Stimulated activated CD8-positive, alpha-beta memory T cell treated with anti-CD3 and anti-CD28 coated beads, Interleukin-15, amount 100 ng/mL, for 4 hours (primary cell): ENCODE results near the gene SNX32.
A peak's percentile ranks its signal among the peaks of the same experiment; 100 is the strongest.

ENCODE experiments used
- DNase-seq, 2 donors: peaks; one replicate each; pipeline ENCODE4 v3.0.0-alpha.2; 2020; ENCODE audit warnings: low read depth in 2 of 2

Gene SNX32

DNA sequence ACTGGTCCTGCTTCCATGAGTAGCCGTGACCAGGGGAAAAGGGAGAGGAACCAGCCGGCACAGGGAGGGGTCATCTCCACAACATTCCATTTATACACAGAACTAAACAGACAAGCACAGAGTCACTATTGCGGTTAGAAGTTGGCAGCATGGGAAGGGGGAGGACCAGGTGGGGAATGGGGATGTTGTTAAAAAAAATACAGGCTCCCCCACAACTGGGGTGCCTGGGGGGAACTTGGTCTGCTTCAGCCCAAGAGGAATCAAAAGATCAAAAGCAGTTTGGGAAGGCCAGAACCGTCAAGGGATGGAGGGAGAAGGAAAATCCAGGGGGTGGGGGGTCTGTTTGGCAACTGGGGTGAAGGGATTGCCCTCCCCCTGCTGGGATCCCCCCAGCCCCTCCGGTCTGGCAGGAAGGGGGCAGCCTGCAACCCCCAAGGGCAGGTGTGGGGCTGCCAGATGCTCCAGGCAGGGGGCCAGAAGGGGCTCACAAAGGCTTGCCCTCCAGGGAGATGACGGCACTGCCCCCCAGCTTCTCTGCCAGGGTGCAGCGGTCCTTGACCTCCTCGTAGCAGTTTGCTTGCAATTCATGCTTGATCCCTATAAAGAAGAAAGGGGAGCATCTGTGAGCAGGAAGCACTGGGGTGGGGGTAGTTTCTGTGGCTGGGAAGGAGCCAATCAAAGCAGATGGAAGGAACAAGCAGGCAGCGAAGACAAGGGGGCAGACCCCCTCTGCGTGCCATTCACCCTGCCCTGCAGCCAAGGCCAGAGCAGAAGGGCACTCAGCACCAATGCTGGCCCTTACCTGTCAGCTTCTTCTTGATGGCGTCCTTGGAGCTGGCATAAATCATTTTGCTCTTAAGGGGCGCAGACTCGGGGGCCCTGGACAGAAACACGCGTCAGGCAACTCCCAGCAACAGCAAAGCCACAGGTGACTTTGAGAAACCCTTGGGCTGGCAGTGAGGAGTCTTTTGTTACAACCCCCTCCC, 21.4 kb downstream of the SNX32 start:
- DNase-seq, result no peak

DNA sequence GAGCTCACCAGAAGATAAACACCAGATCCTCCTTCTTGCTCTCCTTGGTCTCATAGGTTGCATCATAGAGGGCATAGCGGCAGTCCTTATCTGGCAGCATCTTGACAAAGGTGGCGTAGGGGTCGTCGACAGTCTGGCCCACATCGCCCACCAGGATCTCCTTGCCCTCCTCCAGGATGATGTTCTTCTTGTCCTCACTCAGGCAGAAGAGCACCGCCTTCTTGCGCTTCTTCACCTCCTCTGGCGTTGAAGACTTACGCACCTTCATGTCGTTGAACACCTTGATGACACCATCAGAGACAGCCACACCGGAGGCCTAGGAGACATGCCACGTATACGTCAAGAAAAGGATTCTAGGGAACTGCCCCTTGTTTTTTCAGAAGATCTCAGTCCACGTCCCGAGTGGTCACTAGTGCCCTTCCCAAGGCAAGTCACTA, 22.2 kb downstream of the SNX32 start:
- DNase-seq, result no peak

DNA sequence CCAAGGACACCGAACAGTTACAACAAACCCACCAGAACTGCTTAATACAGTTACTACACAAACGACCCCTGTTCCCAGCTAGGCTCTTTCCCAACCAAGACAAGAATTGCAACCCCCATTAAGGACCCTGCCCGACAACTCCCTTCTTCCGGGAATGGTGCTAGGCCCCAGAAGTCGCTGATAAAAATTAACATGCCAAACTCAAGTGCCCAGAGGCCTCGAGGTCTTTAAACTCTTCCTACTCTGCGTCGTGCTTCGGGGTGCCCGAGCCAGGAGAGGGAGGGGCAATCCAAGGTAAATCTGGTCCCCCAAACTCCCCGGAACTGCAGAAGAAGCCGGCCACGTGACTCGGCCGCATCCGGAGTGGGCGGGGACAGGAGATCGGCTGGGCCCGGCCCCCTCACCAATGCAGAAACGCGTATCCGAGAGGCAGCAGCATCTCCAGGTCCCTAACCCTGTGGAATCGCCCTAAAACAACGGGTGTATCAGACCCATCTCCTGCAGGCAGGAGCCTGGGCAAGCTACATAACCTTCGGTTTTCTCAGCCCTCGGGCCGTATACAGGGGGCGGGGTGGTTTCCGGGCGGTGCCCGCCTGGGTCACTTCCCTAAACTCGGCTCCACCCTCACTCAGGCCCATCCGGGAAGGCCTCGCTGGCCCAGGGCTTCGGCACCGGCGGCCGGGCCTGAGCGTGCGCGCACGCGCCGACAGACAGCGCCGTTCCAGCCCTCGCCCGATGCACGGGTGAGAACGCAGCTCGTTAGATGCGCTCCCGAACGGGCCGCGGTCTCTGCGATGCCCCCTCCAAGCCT, 23.1 kb downstream of the SNX32 start:
- peak; percentile 70 to 73 for DNase-seq

DNA sequence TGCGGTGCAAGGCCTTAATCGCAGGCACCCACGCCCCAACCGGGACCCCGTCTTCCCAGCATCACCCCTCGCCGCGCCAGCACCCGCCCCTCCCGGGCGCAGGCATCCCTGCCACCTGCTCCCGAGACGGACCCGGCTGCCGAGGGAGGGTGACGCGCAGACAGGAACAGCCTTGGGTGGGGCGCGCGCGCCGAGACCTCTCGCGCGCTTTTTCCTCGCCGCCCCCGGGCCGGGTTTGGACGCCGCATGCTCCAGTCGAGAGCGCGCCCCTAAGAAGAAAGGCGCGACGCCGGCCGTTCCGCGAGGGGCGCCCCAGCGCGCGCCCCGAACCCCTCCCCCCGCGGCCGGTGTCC, 23.7 kb downstream of the SNX32 start:
- DNase-seq, result peak in 1 of 2 donors; percentile 55

DNA sequence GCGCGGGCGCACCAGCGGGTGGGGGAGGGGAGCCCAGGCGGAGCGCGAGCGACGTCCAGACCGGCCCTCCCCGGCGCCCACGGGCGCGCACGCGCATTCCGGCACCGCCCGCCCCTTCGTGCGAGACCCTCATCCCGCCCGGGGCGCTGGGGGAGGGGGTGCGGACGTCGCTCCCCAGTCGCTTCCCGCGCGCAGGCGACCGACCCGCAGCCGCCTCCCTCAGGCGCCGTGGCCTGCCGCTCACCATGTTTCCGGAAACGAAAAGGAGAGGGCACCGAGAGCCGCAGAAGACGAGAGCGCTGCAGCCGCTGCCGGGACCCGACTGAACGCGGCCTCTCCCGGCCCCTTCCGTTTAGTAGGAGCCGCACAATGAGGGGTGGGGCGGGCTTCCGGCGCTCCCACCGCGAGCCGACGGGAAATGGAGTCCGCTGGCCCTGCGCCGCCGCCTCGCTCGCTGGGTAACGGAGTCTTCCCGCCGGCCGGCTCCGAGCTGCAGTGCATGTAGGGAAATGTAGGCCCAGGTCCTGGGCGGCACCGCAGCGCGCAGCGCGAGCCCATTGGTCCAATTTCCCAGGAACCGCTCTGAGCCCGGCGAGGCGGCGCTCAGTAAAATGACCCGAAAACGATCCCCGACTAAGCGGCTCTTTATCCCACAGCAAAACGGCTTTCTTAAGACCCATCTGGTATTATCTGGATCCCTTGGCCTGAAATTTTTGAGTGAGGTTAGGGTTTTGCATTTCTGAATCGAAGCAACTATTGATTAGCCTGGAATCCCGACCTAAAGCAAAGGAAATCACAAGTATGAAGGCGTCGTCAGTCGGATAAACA, 24.3 kb downstream of the SNX32 start, which contains the start of gene CFL1:
Gene CFL1 (minus strand): TSS at position 328 of the 828 bp plus-strand sequence. CDS start 81 bp downstream, at position 247.
- DNase-seq, result peak; percentile 90 to 95

DNA sequence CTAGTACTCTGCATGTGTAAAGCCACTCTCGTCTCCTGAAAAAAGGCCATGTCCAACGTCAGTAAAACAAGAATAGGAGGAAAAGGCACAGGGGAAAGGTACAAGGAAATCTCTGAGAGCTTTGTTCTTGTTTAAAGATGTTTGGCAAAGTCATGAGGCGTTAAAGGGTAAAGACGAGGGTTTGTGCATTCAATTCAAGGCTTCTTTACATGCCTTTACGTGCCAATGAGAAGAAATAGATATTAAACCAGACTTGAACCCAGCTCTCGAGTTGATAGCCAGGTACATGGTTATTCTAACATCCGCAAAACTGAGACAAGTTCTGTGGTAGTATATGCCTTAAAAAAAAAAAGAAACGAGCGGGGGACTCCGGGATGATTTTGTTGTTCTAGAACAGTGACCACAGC, 24.9 kb downstream of the SNX32 start:
- no peak for DNase-seq

DNA sequence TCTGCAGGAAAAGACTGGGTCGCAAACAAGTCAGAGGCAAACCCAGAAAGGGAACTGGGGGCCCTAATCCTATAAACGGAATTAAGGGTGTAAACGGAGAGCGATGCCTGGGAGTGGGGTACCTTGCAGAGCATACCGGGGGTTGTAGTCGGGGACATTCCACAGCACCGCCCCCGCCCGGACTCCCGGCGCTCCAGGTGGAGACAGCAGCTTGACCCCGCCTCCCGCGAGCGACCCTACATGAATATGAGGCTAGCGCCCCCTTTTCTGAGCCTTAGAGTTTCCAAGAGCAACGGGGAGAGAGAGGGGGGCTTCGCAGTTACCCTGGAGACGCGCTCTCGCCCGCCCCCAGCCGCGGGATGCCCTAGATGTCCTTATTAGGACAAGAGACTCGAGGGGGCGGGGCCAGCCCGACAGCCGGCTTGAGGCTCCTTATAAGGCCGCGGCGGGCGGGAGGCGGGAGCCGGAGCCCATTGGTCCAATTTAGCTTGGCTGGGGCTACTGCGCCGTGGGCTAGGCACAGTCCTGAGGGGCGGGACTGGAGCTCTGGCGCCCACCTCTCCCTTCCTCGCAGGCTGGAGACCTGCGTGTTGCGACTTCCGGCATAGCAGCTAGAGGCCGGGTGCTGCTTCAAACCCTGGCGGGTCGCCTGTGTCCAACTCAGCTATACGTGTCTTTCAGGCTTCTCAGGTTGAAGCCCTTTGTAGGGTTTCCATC, 25.5 kb downstream of the SNX32 start:
- peak; percentile 95 to 97 for DNase-seq

DNA sequence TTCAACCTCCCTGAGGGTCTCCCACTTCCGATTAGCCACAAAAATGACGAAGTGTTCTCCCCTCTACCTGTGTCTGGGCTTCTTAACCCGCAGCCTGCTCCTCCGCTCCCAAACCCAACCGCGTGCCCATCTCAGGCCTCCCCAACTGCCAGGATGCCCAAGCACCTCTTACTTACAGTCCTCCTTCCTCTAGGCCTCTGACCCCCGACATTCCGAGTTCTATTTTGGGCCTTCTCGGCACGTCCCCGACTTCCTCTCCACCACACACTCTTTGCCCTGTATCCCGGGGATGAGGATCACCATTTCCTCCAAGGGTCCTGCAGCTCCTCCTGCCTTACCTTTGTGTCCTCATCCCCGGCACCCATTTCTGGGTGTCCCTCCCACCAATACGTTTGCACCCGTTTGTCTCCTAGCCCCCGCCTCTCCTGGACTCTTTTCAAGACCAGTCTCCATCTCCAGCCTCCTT, 26.1 kb downstream of the SNX32 start:
- DNase-seq, result no peak

DNA sequence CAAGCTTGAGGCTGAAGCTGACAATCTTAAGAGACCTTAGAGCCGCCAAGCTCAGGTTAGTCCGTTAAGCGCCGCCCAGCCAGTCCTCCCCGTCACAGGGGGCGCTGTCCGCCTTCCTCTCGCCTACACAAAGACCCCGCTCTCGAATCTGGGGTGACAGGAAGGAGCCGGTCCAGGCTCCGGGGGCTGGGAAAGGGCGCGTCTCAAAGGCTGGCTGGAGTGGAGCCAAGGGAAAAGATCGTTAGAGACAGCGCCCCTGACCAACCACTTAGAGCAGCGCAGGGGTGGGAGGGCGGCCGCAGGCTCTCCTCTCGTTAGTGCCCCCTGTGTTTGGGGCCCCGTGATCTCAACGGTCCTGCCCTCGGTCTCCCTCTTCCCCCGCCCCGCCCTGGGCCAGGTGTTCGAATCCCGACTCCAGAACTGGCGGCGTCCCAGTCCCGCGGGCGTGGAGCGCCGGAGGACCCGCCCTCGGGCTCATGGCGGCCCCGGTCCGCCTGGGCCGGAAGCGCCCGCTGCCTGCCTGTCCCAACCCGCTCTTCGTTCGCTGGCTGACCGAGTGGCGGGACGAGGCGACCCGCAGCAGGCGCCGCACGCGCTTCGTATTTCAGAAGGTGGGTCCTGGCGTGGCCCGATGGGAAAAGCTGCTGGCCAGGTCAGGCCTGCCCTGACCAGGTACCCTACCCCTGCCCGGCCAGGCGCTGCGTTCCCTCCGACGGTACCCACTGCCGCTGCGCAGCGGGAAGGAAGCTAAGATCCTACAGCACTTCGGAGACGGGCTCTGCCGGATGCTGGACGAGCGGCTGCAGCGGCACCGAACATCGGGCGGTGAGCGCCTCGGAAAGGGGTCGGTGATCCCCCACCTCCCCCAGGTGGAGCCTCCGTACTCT, 26.8 kb downstream of the SNX32 start, which contains the start of gene MUS81:
Gene MUS81 (plus strand): TSS at position 156 of the 887 bp plus-strand sequence. CDS start 321 bp downstream, at position 477.
- peak; percentile 88 to 92 for DNase-seq

DNA sequence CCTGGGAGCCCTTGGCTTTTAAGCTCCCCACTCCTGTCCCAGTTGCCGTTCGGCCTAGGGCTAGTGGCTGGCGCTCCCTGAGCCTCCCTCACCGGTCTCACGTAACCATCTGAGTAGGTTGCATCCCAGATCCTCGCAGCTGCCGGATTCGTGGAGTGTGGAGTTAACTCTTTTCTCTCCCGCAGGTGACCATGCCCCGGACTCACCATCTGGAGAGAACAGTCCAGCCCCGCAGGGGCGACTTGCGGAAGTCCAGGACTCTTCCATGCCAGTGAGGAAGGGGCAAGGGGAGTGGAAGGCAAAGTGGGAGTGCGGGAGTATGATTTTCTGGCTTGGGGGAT, 27.4 kb downstream of the SNX32 start:
- no peak for DNase-seq

DNA sequence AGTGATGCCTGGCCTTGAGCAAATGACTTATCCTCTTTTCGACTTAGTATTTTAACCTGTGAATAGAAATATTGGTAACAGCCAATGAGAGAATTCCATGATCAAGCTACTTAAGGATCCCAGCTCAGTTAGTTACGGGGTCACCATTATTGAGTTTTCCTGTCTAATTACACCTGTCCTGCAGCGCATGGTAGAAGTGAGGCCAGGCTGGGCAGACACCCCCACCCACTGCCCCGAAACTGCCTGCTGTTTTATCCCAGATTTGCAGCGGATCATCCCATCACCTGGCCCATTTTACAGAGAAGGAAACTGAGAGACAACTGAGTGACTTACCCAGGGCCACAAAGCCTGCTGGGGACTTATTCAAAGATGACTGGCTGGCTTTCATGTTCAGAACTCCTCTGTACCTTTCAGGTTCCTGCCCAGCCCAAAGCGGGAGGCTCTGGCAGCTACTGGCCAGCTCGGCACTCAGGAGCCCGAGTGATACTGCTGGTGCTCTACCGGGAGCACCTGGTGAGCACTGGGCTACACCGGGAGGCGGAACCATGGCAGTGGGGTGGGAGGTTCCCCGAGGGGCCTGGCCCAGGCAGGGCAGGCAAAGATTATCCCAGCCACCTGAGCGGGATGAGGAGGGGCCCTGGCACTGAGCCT, 27.9 kb downstream of the SNX32 start:
- no peak for DNase-seq

DNA sequence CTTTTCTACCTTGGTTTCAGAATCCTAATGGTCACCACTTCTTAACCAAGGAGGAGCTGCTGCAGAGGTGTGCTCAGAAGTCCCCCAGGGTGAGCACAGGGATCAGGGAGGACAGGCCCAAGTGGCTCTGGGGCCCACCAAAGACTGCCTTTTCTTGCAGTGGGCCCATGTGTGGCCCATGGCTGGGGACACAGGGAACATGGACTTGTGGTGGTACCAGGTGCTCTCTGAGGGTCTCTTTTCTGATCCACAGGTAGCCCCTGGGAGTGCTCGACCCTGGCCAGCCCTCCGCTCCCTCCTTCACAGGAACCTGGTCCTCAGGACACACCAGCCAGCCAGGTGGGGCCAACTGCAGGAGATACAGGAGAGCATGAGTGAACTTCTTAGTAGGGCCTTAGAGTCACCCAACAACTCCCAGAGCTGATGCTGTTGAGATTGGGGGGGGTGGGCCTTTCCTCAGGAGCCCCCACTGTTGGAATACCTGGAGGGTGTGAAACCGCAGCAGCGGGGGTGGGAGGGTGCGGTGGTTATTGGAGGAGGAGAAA, 28.5 kb downstream of the SNX32 start:
- DNase-seq, result no peak

DNA sequence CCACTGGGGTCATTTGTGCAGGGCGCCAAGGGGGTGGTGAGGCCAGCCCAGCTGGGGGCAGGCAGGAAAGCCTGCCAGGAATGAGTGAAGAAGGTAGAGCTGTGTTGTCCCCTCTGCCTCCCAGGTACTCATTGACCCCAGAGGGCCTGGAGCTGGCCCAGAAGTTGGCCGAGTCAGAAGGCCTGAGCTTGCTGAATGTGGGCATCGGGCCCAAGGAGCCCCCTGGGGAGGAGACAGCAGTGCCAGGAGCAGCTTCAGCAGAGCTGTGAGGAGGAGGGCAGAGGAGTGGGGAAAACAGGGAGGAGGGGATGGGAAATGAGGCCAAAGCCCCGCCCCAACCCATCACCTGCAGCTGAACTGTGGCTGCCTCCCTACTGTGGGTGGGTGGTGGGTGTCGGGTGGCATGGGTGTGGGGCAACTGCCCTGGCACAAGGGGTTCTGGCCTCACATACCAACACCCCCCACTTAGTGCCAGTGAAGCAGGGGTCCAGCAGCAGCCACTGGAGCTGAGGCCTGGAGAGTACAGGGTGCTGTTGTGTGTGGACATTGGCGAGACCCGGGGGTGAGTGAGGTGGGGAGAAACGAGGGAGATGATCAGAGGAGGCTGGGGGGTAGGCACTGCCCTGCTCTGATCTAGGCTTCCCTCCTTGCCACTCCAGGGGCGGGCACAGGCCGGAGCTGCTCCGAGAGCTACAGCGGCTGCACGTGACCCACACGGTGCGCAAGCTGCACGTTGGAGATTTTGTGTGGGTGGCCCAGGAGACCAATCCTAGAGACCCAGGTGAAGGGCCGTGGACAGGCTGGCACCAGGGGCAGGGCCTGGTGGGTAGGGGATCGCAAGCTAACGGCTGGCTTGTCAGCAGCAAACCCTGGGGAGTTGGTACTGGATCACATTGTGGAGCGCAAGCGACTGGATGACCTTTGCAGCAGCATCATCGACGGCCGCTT, 29.5 kb downstream of the SNX32 start:
- no peak for DNase-seq

DNA sequence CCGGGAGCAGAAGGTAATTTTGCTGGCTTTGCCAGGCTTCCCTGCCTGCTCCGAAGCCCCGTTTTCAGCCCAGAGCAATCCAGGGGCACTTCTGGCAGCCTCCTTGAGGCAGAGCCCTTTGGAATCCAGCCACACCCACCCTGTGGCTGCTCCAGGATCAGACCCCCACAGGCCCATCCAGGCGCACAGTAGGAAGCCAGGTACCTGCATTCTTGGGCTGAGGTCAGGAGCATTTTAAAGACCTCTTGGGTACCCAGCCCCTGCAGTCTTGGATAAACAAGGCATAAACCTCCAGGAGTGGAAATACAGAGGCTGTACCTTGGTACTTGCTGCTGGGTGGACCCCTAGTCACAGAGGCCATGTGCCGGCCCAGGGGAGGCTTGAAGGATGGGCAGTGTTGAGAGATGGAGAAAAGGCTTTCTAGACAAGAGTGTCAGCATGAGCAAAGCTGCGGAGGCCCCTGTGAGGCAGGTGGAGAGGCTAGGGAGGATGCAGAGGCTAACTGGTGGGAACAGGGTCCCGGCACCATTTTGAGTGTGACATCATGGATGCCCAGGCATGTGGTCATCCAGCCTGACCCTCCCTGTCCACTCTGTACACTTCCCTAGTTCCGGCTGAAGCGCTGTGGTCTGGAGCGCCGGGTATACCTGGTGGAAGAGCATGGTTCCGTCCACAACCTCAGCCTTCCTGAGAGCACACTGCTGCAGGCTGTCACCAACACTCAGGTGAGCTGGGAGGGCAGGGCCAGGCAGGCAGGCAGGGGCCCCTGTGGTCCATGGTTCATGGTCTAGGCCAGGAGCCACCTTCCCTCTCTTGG, 30.3 kb downstream of the SNX32 start:
- no peak for DNase-seq

DNA sequence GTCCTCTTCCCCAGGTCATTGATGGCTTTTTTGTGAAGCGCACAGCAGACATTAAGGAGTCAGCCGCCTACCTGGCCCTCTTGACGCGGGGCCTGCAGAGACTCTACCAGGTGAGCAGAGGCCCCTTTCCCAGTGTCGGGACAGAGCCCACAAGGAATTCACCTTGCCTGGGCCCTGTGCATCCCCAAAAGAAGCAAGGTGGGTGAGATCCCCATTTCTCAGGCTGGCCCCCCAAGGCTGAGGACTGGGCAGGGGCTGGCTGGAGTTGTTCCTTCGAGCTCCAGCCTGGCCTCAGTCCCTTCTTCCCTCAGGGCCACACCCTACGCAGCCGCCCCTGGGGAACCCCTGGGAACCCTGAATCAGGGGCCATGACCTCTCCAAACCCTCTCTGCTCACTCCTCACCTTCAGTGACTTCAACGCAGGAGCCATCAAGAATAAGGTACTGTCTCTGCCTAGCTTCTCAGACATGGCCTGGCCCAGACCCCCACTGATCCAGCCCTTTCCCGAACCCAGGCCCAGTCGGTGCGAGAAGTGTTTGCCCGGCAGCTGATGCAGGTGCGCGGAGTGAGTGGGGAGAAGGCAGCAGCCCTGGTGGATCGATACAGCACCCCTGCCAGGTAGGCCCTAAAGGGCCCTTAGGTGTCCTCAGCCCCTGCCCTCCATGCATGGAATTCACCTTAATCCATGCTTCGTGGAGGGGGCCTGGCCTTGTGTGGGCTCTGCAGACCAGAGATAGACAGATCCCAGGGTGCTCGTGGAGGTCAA, 31.1 kb downstream of the SNX32 start:
- no peak for DNase-seq

DNA sequence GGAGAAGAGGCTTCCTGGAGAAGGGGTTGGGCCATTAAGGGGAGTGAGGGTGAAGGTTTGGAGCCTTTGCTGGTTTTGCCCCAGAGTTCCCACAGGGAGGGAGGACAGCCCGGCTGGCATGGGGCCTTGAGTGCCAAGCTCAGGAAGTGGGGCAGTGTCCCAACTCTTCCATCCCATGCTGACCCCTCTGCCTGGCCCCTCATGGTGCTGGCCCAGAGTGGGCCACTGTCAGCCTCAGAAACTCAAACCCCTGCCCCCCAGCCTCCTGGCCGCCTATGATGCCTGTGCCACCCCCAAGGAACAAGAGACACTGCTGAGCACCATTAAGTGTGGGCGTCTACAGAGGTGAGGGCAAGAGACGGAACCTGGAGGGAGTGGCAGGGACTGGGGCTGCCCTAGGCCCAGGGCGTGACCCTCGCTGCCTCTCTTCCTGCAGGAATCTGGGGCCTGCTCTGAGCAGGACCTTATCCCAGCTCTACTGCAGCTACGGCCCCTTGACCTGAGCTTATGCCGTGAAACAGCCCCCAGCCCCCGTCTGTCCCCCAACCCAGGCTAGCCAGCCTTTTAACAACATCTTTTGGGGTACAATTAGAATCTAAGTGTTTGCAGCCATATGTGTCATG, 31.9 kb downstream of the SNX32 start:
- DNase-seq, result no peak
